Testis (tissue), 5 donors: ENCODE results near the gene ZNF414. TPM values are rescaled to one million over a fixed set of nuclear protein-coding genes. Genes with fewer than 3 reads are reported as not detected.
"Not testable (repeated sequence)": the region's sequence is repeated elsewhere in the genome, so short reads cannot be mapped to it uniquely, and the experiment has no call there.

Experiments used
- DNase-seq: peaks from one replicate; pipeline ENCODE4 v3.0.0-alpha.2; 2019
- H3K27ac ChIP-seq, 2 donors: fragments of 200-600 bp; sonication (generic); one replicate each; pipeline ENCODE4 v1.5.1; 2019
- H3K27me3 ChIP-seq: fragments of 200-600 bp; sonication (generic); one replicate; pipeline ENCODE4 v1.5.1; 2019
- H3K36me3 ChIP-seq: fragments of 200-600 bp; sonication (generic); one replicate; pipeline ENCODE4 v1.5.1; 2017; ENCODE audit warnings: low read depth; ENCODE audit errors: missing control alignments
- H3K4me1 ChIP-seq: fragments of 200-600 bp; sonication (generic); one replicate; pipeline ENCODE4 v1.5.1; 2019
- H3K4me3 ChIP-seq, 2 donors: fragments of 200-600 bp; sonication (generic); one replicate each; pipeline ENCODE4 v1.5.1; 2017 to 2019
- H3K9me3 ChIP-seq: fragments of 200-600 bp; sonication (generic); one replicate; pipeline ENCODE4 v1.5.1; 2017
- POLR2A ChIP-seq: fragments of 450-650 bp; IDR thresholded peaks from one replicate; pipeline ENCODE4 v1.6.1; 2017; ENCODE audit warnings: antibody characterized with exemption, mild to moderate bottlenecking, moderate library complexity
- WGBS, 2 donors: methylation state at CpG; one replicate each; pipeline ENCODE4 v1.1.5; 2018; 5-methylcytosine and 5-hydroxymethylcytosine counted together
- intact Hi-C: fragments of 100-400 bp; cut with DNase I; formaldehyde crosslinking; loops from one replicate; pipeline ENCODE4 v1.15.1; 2023; ENCODE audit warnings: low total_unique reads
- long read RNA-seq, 2 donors: transcript quantifications; one replicate each; lab custom pipeline, GENCODE V29; 2026
- polyA plus RNA-seq: library from polyadenylated mRNA; stranded (reverse); fragments of 350-450 nt; fragmentation: Illumina TruSeq; extraction: RNeasy Lipid Tissue Mini Kit (QIAGEN cat#74804); gene quantifications from one replicate; pipeline ENCODE4 v1.2.3, GENCODE V29; 2014; ENCODE audit warnings: low read depth, low replicate concordance; ENCODE audit not compliant: insufficient read depth
- total RNA-seq, 2 donors: library from RNA; depleted of rRNA; stranded (reverse); fragments of >200 nt; gene quantifications; one replicate each; pipeline ENCODE4 v1.2.3, GENCODE V29; 2016
- TF ChIP-seq, protein P1 (sequence below), 3 experiments: fragments of 450-650 bp in 2 of 3; fragments of 200-600 bp in 1 of 3; sonication (generic) in 1 of 3; IDR thresholded peaks; one replicate each; pipeline ENCODE4 v1.5.1; 2016 to 2019; ENCODE audit warnings: antibody characterized with exemption in 3 of 3, mild to moderate bottlenecking in 2 of 3, moderate library complexity in 1 of 3

Gene ZNF414, protein sequence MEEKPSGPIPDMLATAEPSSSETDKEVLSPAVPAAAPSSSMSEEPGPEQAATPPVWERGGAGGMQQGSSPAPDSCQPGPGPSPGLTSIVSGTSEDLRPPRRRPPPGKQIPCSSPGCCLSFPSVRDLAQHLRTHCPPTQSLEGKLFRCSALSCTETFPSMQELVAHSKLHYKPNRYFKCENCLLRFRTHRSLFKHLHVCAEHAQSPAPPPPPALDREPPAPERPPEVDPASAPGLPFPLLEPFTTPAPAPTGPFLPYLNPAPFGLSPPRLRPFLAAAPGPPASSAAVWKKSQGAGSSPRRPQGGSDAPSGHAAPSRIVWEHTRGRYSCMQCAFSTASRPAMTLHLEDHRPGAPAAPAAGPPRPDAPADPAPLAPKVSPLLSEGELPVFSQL
- total RNA-seq (10 to 100 TPM; 35.8 to 46.8 TPM), polyA plus RNA-seq (33.9 TPM)
- long read RNA-seq, donor 1, transcript ZNF414-202 (8 exons, 2,300 nt): major isoform, 7 of 14 reads
- long read RNA-seq, donor 1, partial matches to known transcripts: 6 of 14 reads
- long read RNA-seq, donor 1, other reads (novel, unspliced or antisense): 0 of 14 reads
- long read RNA-seq, donor 2, transcript ZNF414-202 (8 exons, 2,300 nt): major isoform, 5 of 7 reads
- long read RNA-seq, donor 2, partial matches to known transcripts: 0 of 7 reads
- long read RNA-seq, donor 2, other reads (novel, unspliced or antisense): 0 of 7 reads

DNA sequence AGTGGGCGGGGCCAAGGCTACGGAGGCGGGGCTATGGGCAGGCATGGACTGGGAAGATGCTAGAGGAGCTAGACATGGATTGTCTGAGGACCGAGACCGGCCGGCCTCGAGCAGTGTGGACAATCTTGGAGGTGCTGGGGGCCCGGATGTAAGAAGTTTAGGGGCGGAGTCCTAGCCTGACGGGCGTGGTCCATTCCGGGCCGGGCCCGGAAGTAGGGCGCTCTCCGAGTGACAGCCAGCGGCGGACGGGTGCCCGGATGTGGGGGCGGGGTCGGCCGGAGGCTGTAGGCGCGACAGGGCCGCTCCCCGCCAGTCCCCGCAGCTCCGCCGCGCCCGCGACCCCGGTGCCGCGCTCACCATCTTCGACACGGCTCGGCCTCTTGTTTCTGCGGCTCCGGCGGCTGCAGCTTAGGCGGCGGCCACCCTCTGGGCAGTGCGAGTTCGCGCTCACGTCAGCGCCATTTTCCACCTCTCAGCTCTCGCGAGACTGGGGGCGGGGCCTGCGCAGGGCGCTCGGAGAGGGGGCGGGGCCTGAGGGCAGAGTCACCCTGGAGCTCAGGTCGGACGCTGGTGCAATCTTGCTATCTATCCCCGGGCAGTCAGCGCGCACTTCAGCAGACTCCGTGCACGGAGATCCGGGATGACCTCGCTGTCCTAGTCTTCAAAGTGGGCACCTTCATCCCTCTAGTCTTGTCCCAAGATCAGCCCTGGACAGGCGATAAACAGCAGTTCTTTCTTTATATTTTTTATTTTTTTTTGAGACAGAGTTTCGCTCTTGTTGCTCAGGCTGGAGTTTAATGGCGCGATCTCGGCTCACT is at the start of gene ZNF414:
ZNF414 (minus strand) TSS at position 481 of the 818 bp plus-strand sequence; CDS start at position 360, 121 bp downstream.
- intact Hi-C loops: no loop called here
- Histone ChIP-seq H3K4me3 (peak within 1 kb of the TSS; percentile 77 to 92), H3K27me3 (no peaks in the 10 kb centered on the region), H3K9me3 (no peaks in the 10 kb centered on the region), H3K4me1 (peaks cover 8% of the 10 kb centered on the region), H3K27ac (peak within 1 kb of the TSS; percentile 94 to 99), H3K36me3 (no peaks in the 10 kb centered on the region)
- 1% methylated on average over 14 to 55 of the region's 70 CpGs for WGBS, 2 donors
- DNase-seq: peak; percentile 97
- TF ChIP-seq, protein P1, sequence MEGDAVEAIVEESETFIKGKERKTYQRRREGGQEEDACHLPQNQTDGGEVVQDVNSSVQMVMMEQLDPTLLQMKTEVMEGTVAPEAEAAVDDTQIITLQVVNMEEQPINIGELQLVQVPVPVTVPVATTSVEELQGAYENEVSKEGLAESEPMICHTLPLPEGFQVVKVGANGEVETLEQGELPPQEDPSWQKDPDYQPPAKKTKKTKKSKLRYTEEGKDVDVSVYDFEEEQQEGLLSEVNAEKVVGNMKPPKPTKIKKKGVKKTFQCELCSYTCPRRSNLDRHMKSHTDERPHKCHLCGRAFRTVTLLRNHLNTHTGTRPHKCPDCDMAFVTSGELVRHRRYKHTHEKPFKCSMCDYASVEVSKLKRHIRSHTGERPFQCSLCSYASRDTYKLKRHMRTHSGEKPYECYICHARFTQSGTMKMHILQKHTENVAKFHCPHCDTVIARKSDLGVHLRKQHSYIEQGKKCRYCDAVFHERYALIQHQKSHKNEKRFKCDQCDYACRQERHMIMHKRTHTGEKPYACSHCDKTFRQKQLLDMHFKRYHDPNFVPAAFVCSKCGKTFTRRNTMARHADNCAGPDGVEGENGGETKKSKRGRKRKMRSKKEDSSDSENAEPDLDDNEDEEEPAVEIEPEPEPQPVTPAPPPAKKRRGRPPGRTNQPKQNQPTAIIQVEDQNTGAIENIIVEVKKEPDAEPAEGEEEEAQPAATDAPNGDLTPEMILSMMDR (IDR thresholded peaks at IDR 0.05): peak in 2 of 3 experiments; percentile 3 to 18
- no peak for TF ChIP-seq POLR2A

DNA sequence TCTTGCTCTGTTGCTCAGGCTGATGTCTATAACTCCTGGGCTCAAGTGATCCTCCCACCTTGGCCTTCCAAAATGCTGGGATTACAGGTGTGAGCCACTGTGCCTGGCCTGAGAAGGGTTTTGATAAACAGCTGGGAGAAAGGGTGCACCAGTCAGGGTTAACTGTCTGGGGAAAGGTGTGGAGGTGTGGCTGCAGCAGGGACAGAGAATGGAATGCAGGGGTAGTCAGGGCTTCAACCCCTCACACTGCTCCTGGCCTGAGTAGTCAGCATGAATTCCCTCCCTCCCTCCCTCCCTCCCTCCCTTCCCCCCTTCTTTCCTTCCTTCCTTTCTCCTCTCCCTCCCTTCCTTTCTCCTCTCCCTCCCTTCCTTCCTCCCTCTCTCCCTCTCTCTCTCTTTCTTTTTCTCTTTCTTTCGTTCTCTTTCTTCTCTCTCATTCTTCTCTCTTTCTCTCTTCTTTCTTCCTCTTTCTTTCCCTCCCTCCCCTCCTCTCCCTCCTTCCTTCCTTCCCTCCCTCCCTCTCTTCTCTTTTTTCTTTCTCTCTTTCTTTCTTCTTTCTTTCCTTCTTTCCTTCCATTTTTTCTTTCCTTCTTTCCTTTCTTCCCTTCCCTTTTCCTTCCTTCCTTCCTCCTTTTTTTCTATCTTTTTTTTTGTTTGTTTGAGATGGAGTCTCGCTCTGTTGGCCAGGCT is 47.3 kb upstream of the ZNF414 start:
- intact Hi-C loops: no loop called here
- WGBS, 2 donors: 64 to 74% methylated on average over 2 of the region's 2 CpGs

DNA sequence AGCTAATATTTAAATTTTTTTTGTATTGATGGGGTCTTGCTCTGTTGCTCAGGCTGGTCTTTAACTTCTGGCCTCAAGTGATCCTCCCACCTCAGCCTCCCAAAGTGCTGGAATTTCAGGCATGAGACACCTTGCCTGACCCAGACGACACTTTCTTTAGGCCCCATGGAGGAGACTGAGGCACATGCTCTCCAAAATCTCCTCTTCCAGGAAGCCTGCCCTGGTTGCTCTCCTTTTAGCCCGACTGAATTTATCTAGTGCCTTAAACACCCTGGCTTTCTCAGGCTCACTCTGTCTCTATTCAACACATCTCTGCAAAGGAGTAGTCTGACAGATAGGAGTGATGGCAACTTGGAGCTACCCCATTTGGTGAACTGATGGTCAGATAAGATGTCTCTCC is 44.4 kb upstream of the ZNF414 start:
- Histone ChIP-seq H3K36me3 (no peaks in the 10 kb centered on the region), H3K27ac (no peak overlapping the region), H3K4me3 (no peak overlapping the region), H3K4me1 (no peaks in the 10 kb centered on the region), H3K9me3 (no peaks in the 10 kb centered on the region), H3K27me3 (no peaks in the 10 kb centered on the region)
- TF ChIP-seq POLR2A: no peak
- TF ChIP-seq, protein P1 (IDR thresholded peaks at IDR 0.05): no peak
- 72 to 81% methylated on average over 2 of the region's 2 CpGs for WGBS, 2 donors
- no peak for DNase-seq
- intact Hi-C loops: no loop called here

More for the DNA sequence above, 47.3 kb upstream of the ZNF414 start:
- H3K9me3 ChIP-seq: no peaks in the 10 kb centered on the region
- no peaks in the 10 kb centered on the region for H3K4me1 ChIP-seq
- no peaks in the 10 kb centered on the region for H3K27me3 ChIP-seq
- no peaks in the 10 kb centered on the region for H3K36me3 ChIP-seq
- H3K4me3 ChIP-seq: no peak overlapping the region
- TF ChIP-seq POLR2A: no peak
- TF ChIP-seq, protein P1 (IDR thresholded peaks at IDR 0.05): no peak
- DNase-seq: no peak
- H3K27ac ChIP-seq: no peak overlapping the region

DNA sequence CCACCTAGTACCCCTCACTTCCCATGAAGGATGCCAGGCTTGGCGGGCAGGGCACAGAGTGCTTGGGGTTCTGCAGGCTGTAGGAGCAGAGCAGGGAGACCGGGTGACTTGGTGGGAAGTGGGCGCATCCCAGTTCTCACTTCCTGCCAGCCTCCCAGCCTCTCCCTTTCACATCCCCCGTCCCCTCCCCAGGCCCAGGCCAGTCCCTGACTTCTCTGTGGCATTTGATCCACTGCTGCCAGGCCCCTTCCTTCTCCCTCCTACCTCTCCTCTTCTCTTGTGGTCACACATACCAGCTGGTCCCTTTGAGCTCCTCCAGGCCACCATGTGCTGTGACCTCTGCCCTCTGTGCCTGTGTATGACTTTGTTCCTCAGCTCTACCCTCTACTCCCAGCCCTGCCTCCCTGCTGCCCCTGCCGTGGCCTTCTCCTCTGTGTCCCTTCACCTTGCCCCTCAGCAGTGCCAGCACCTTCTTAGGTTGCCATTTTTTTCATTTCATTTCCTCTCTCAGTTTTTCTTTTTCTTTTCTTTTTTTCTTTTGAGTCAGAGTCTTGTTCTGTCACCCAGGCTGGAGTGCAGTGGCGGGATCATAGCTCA is 43.8 kb upstream of the ZNF414 start:
- H3K27me3 ChIP-seq: no peaks in the 10 kb centered on the region
- TF ChIP-seq, protein P1 (IDR thresholded peaks at IDR 0.05): no peak
- no peak overlapping the region for H3K27ac ChIP-seq
- 85 to 86% methylated on average over 6 of the region's 6 CpGs for WGBS, 2 donors
- no peaks in the 10 kb centered on the region for H3K9me3 ChIP-seq
- H3K36me3 ChIP-seq: no peaks in the 10 kb centered on the region
- H3K4me1 ChIP-seq: no peaks in the 10 kb centered on the region
- DNase-seq: no peak
- intact Hi-C loops: no loop called here
- no peak overlapping the region for H3K4me3 ChIP-seq

DNA sequence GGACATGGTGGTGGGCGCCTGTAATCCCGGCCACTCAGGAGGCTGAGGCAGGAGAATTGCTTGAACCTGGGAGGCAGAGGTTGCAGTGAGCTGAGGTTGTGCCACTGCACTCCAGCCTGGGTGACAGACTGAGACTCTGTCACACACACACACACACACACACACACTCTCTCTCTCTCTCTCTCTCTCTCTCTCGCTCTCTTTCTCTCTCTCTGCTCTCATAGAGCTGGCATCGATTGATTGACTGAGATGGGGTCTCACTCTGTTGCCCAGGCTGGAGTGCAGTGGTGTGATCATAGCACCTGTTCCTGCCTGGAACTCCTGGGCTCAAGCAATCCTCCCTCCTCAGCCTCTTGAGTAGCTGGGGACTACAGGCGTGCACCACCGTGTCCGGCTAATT is 39.8 kb upstream of the ZNF414 start:
- 87 to 97% methylated on average over 4 to 7 of the region's 7 CpGs for WGBS, 2 donors
- intact Hi-C loops, H3K4me1 ChIP-seq, H3K9me3 ChIP-seq, DNase-seq, H3K27me3 ChIP-seq, H3K4me3 ChIP-seq, H3K27ac ChIP-seq, H3K36me3 ChIP-seq: not testable (repeated sequence)
